Measurements from ENCODE around the gene ZFHX3. TPM values are rescaled to one million over a fixed set of nuclear protein-coding genes. Genes with fewer than 3 reads are reported as not detected.

Gene ZFHX3
- total RNA-seq, 1 experiment from 2014 or later: 21.8 TPM

GRCh38 chr16:72946474-72947194, 101.3 kb downstream of the ZFHX3 start:
- ChIA-PET POLR2A (ENCODE audit: low non-redundant PET) (no interaction called here), CTCF (no interaction called here)
- H3K4me1 ChIP-seq (ENCODE audit: insufficient read depth, low read length, poor library complexity, severe bottlenecking): no peaks in the 10 kb centered on the region
- TF ChIP-seq CTCF (conservative IDR thresholded peaks at IDR 0.05; ENCODE audit: low read depth, low read length) (no peak), EZH2 (IDR thresholded peaks at IDR 0.05; ENCODE audit: borderline replicate concordance, low read depth, low read length, poor library complexity, severe bottlenecking) (no peak)
- no peaks in the 10 kb centered on the region for H3K9me3 ChIP-seq (ENCODE audit: low read depth, low read length, poor library complexity, severe bottlenecking)
- no peak for DNase-seq (ENCODE audit: low spot score)
- H3K27me3 ChIP-seq (replicated peaks; ENCODE audit: insufficient read depth, low read depth, low read length, poor library complexity): no peaks in the 10 kb centered on the region
- intact Hi-C loops (cut with micrococcal nuclease; ENCODE audit: unreplicated experiment): no loop called here
- no TSS peak for BruUV-seq (replicated peaks)
- no peak overlapping the region for H3K27ac ChIP-seq (ENCODE audit: low read depth, low read length, poor library complexity, severe bottlenecking)
- H3K4me3 ChIP-seq (ENCODE audit: low read depth, low read length, poor library complexity, severe bottlenecking): no peak overlapping the region
- H3K36me3 ChIP-seq (ENCODE audit: insufficient read depth, low read length, poor library complexity, severe bottlenecking): peaks cover 8% of the 10 kb centered on the region

- Histone ChIP-seq H3K27ac (ENCODE audit: low read depth, low read length, poor library complexity, severe bottlenecking) (no peak overlapping the region), H3K9me3 (ENCODE audit: low read depth, low read length, poor library complexity, severe bottlenecking) (no peaks in the 10 kb centered on the region), H3K36me3 (ENCODE audit: insufficient read depth, low read length, poor library complexity, severe bottlenecking) (peaks cover 8% of the 10 kb centered on the region), H3K4me3 (ENCODE audit: low read depth, low read length, poor library complexity, severe bottlenecking) (no peak overlapping the region), H3K4me1 (ENCODE audit: insufficient read depth, low read length, poor library complexity, severe bottlenecking) (peaks cover under 1% of the 10 kb centered on the region), H3K27me3 (replicated peaks; ENCODE audit: insufficient read depth, low read depth, low read length, poor library complexity) (no peaks in the 10 kb centered on the region)
- no peak for TF ChIP-seq CTCF (conservative IDR thresholded peaks at IDR 0.05; ENCODE audit: low read depth, low read length)
- TF ChIP-seq EZH2 (IDR thresholded peaks at IDR 0.05; ENCODE audit: borderline replicate concordance, low read depth, low read length, poor library complexity, severe bottlenecking): no peak
- no TSS peak for BruUV-seq (replicated peaks)
- POLR2A ChIA-PET (ENCODE audit: low non-redundant PET): no interaction called here
- CTCF ChIA-PET: no interaction called here
- DNase-seq (ENCODE audit: low spot score): no peak
- intact Hi-C loops (cut with micrococcal nuclease; ENCODE audit: unreplicated experiment): no loop called here
Measured at GRCh38 chr16:72946063-72946462, 101.9 kb downstream of the ZFHX3 start.

- intact Hi-C loops (cut with micrococcal nuclease; ENCODE audit: unreplicated experiment): no loop called here
- no TSS peak for BruUV-seq (replicated peaks)
Measured at GRCh38 chr16:72945611-72946010, 102.3 kb downstream of the ZFHX3 start.

More at GRCh38 chr16:72945611-72946010, 102.3 kb downstream of the ZFHX3 start:
- CTCF ChIA-PET: no interaction called here
- no peak for DNase-seq (ENCODE audit: low spot score)
- Histone ChIP-seq H3K36me3 (ENCODE audit: insufficient read depth, low read length, poor library complexity, severe bottlenecking) (peaks cover 8% of the 10 kb centered on the region), H3K27ac (ENCODE audit: low read depth, low read length, poor library complexity, severe bottlenecking) (no peak overlapping the region), H3K27me3 (replicated peaks; ENCODE audit: insufficient read depth, low read depth, low read length, poor library complexity) (no peaks in the 10 kb centered on the region), H3K9me3 (ENCODE audit: low read depth, low read length, poor library complexity, severe bottlenecking) (no peaks in the 10 kb centered on the region), H3K4me1 (ENCODE audit: insufficient read depth, low read length, poor library complexity, severe bottlenecking) (peaks cover 5% of the 10 kb centered on the region), H3K4me3 (ENCODE audit: low read depth, low read length, poor library complexity, severe bottlenecking) (no peak overlapping the region)
- no peak for TF ChIP-seq CTCF (conservative IDR thresholded peaks at IDR 0.05; ENCODE audit: low read depth, low read length)
- no peak for TF ChIP-seq EZH2 (IDR thresholded peaks at IDR 0.05; ENCODE audit: borderline replicate concordance, low read depth, low read length, poor library complexity, severe bottlenecking)
- POLR2A ChIA-PET (ENCODE audit: low non-redundant PET): no interaction called here

All from A673 (cell line).